Umbilical cord (tissue), 2 donors: ENCODE measurements around the gene BMP6. TPM values are rescaled to one million over a fixed set of nuclear protein-coding genes. Genes with fewer than 3 reads are reported as not detected.
"Not testable (repeated sequence)": the region's sequence is repeated elsewhere in the genome, so short reads cannot be mapped to it uniquely, and the experiment has no call there.

ENCODE experiments used
- DNase-seq: peaks from one replicate; pipeline ENCODE4 v3.0.0-alpha.2; 2015; ENCODE audit warnings: low spot score
- total RNA-seq: library from RNA; depleted of rRNA; stranded (reverse); fragments of >200 nt; gene quantifications from one replicate; pipeline ENCODE4 v1.2.3, GENCODE V29; 2014; ENCODE audit warnings: low replicate concordance; ENCODE audit not compliant: insufficient read depth

BMP6 gene
- total RNA-seq, 1 donor from 2014 or later = 144 TPM

- DNase-seq = peak; percentile 93
These were observed 61.3 kb downstream of the BMP6 start for GRCh38 chr6:7787137-7787608.

GRCh38 chr6:7787731-7788130 lies 61.8 kb downstream of the BMP6 start:
- DNase-seq = no peak

GRCh38 chr6:7794509-7794908 lies 68.6 kb downstream of the BMP6 start:
- no peak for DNase-seq

- DNase-seq = no peak
These were observed 71.5 kb downstream of the BMP6 start for GRCh38 chr6:7797386-7797785.

- DNase-seq = no peak
These were observed 72.9 kb downstream of the BMP6 start for GRCh38 chr6:7798751-7799150.

- no peak for DNase-seq
These were observed 76.8 kb downstream of the BMP6 start for GRCh38 chr6:7802662-7803061.

- DNase-seq = no peak
These were observed 77.3 kb downstream of the BMP6 start for GRCh38 chr6:7803214-7803613.

- DNase-seq = no peak
These were observed 79.4 kb downstream of the BMP6 start for GRCh38 chr6:7805078-7805849.

GRCh38 chr6:7805850-7806214 lies 79.9 kb downstream of the BMP6 start:
- DNase-seq = no peak

GRCh38 chr6:7806711-7807110 lies 80.8 kb downstream of the BMP6 start:
- no peak for DNase-seq

- DNase-seq = no peak
These were observed 83.4 kb downstream of the BMP6 start for GRCh38 chr6:7809346-7809745.

GRCh38 chr6:7811441-7811840 lies 85.5 kb downstream of the BMP6 start:
- no peak for DNase-seq

- no peak for DNase-seq
These were observed 86.7 kb downstream of the BMP6 start for GRCh38 chr6:7812623-7813022.

GRCh38 chr6:7813193-7813592 lies 87.3 kb downstream of the BMP6 start:
- DNase-seq = no peak

GRCh38 chr6:7813704-7814103 lies 87.8 kb downstream of the BMP6 start:
- no peak for DNase-seq

GRCh38 chr6:7815716-7816115 lies 89.8 kb downstream of the BMP6 start:
- no peak for DNase-seq

- DNase-seq = not testable (repeated sequence)
These were observed 91.3 kb downstream of the BMP6 start for GRCh38 chr6:7817184-7817583.

GRCh38 chr6:7818257-7819214 lies 92.6 kb downstream of the BMP6 start:
- DNase-seq = no peak

GRCh38 chr6:7819431-7820015 lies 93.6 kb downstream of the BMP6 start:
- DNase-seq = no peak

GRCh38 chr6:7820288-7820835 lies 94.5 kb downstream of the BMP6 start:
- no peak for DNase-seq

GRCh38 chr6:7821426-7821825 lies 95.5 kb downstream of the BMP6 start:
- DNase-seq = no peak

- DNase-seq = no peak
These were observed 97.7 kb downstream of the BMP6 start for GRCh38 chr6:7823552-7823951.
